Astrocyte (in vitro differentiated cells and primary cell): ENCODE data around the gene MUSK. TPM values are rescaled to one million over a fixed set of nuclear protein-coding genes. Genes with fewer than 3 reads are reported as not detected.

ENCODE experiments used
- DNase-seq: peaks from one replicate; pipeline ENCODE4 v3.0.0-alpha.2; 2010; ENCODE audit warnings: low read depth
- FAIRE-seq: peaks from 2 replicates; lab custom pipeline; 2011; peaks lifted over from hg19 to GRCh38; lab: Jason Lieb, UNC
- H2AFZ ChIP-seq: 2 replicates; pipeline ENCODE4 v1.6.0; 2012; ENCODE audit warnings: low read depth, low read length, inconsistent platforms
- H3K27ac ChIP-seq: 2 replicates; pipeline ENCODE4 v1.5.1; 2011; ENCODE audit warnings: low read depth, low read length, inconsistent platforms
- H3K27me3 ChIP-seq: 2 replicates; pipeline ENCODE4 v1.6.0; 2011; ENCODE audit warnings: low read length, inconsistent platforms; ENCODE audit not compliant: insufficient read depth
- H3K36me3 ChIP-seq: 2 replicates; pipeline ENCODE4 v1.5.1; 2011; ENCODE audit warnings: low read length, inconsistent platforms; ENCODE audit not compliant: insufficient read depth
- H3K4me1 ChIP-seq: 2 replicates; pipeline ENCODE4 v1.5.1; 2011; ENCODE audit warnings: low read length, inconsistent platforms; ENCODE audit not compliant: insufficient read depth
- H3K4me2 ChIP-seq: 2 replicates; pipeline ENCODE4 v1.6.0; 2012; ENCODE audit warnings: low read length, inconsistent platforms
- H3K4me3 ChIP-seq: 2 replicates; pipeline ENCODE4 v1.5.1; 2011; ENCODE audit warnings: low read depth, mild to moderate bottlenecking, low read length, inconsistent platforms; ENCODE audit not compliant: insufficient read depth
- H3K79me2 ChIP-seq: 2 replicates; pipeline ENCODE4 v1.6.0; 2012; ENCODE audit warnings: mild to moderate bottlenecking, low read length, inconsistent platforms; ENCODE audit not compliant: insufficient read depth
- H3K9ac ChIP-seq: 2 replicates; pipeline ENCODE4 v1.6.0; 2012; ENCODE audit warnings: mild to moderate bottlenecking, low read length, inconsistent platforms
- H3K9me3 ChIP-seq: 2 replicates; pipeline ENCODE4 v1.5.1; 2012; ENCODE audit warnings: low read depth, mild to moderate bottlenecking, low read length, inconsistent platforms; ENCODE audit not compliant: insufficient read depth
- H4K20me1 ChIP-seq: 2 replicates; pipeline ENCODE4 v1.6.0; 2012; ENCODE audit warnings: low read length, inconsistent platforms; ENCODE audit not compliant: insufficient read depth
- H3K27ac Mint-ChIP-seq: one replicate; pipeline ENCODE4 v1.8.0; 2021; ENCODE audit warnings: mild to moderate bottlenecking, mixed read lengths; ENCODE audit not compliant: unreplicated experiment
- H3K27me3 Mint-ChIP-seq: one replicate; pipeline ENCODE4 v1.8.0; 2021; ENCODE audit warnings: low read depth, mixed read lengths; ENCODE audit not compliant: unreplicated experiment
- H3K36me3 Mint-ChIP-seq: one replicate; pipeline ENCODE4 v1.8.0; 2021; ENCODE audit warnings: low read depth, mixed read lengths; ENCODE audit not compliant: unreplicated experiment
- H3K4me1 Mint-ChIP-seq: one replicate; pipeline ENCODE4 v1.8.0; 2021; ENCODE audit warnings: low read depth, mixed read lengths; ENCODE audit not compliant: unreplicated experiment
- H3K4me3 Mint-ChIP-seq: one replicate; pipeline ENCODE4 v1.8.0; 2021; ENCODE audit warnings: mild to moderate bottlenecking, moderate library complexity, mixed read lengths; ENCODE audit not compliant: unreplicated experiment
- H3K9me3 Mint-ChIP-seq: one replicate; pipeline ENCODE4 v1.8.0; 2021; ENCODE audit warnings: mild to moderate bottlenecking, mixed read lengths; ENCODE audit not compliant: unreplicated experiment
- CTCF ChIP-seq: IDR thresholded peaks from 2 replicates; pipeline ENCODE4 v1.5.1; 2011; ENCODE audit warnings: low read depth, mild to moderate bottlenecking, inconsistent platforms, low read length, moderate library complexity; ENCODE audit not compliant: insufficient read depth
- EZH2 ChIP-seq: IDR thresholded peaks from 2 replicates; pipeline ENCODE4 v1.6.1; 2012; ENCODE audit warnings: mild to moderate bottlenecking, low read length, inconsistent platforms; ENCODE audit not compliant: insufficient read depth
- total RNA-seq: library from RNA; stranded (reverse); gene quantifications from 2 replicates; pipeline ENCODE4 v1.2.1, GENCODE V29; 2021

MUSK gene
- total RNA-seq, 1 donor from 2014 or later: not detected

GRCh38 chr9:110850401-110851135 is 182.0 kb downstream of the MUSK start:
- no peaks in the 10 kb centered on the region for H3K4me1 ChIP-seq
- H3K27ac Mint-ChIP-seq: no peak overlapping the region
- no peak for FAIRE-seq

More at GRCh38 chr9:110850401-110851135, 182.0 kb downstream of the MUSK start:
- Histone ChIP-seq H3K9me3 (peaks cover 6% of the 10 kb centered on the region), H3K4me3 (no peak overlapping the region), H3K27ac (no peak overlapping the region), H3K9ac (no peak overlapping the region), H2AFZ (no peak overlapping the region), H3K79me2 (no peaks in the 10 kb centered on the region), H3K36me3 (no peaks in the 10 kb centered on the region), H4K20me1 (no peaks in the 10 kb centered on the region), H3K27me3 (no peaks in the 10 kb centered on the region), H3K4me2 (no peak overlapping the region)
- Mint-ChIP-seq H3K9me3 (peaks cover 3% of the 10 kb centered on the region), H3K4me1 (no peaks in the 10 kb centered on the region), H3K4me3 (no peak overlapping the region), H3K36me3 (no peaks in the 10 kb centered on the region), H3K27me3 (no peaks in the 10 kb centered on the region)
- no peak for DNase-seq
- no peak for TF ChIP-seq CTCF
- no peak for TF ChIP-seq EZH2

Other genes with a start within 250 kb of the MUSK start
- 1.1 and 1.5 TPM in 2 replicates for gene SVEP1, start 89.0 kb upstream of the MUSK start, total RNA-seq